Tibial nerve (tissue), 3 donors: Measurements from ENCODE around the gene APOO.

Experiments
- POLR2A ChIP-seq, 2 donors: fragments of 450-650 bp; IDR thresholded peaks; one replicate each; pipeline ENCODE4 v1.6.1; 2017; ENCODE audit warnings: antibody characterized with exemption in 2 of 2, mild to moderate bottlenecking in 2 of 2, moderate library complexity in 2 of 2
- TF ChIP-seq, protein P1 (sequence below), 5 experiments: fragments of 200-600 bp in 3 of 5; fragments of 450-650 bp in 2 of 5; sonication (generic) in 3 of 5; IDR thresholded peaks; one replicate each; pipeline ENCODE4 v1.5.1; 2016 to 2019; ENCODE audit warnings: antibody characterized with exemption in 5 of 5, mild to moderate bottlenecking in 3 of 5, moderate library complexity in 2 of 5

DNA sequence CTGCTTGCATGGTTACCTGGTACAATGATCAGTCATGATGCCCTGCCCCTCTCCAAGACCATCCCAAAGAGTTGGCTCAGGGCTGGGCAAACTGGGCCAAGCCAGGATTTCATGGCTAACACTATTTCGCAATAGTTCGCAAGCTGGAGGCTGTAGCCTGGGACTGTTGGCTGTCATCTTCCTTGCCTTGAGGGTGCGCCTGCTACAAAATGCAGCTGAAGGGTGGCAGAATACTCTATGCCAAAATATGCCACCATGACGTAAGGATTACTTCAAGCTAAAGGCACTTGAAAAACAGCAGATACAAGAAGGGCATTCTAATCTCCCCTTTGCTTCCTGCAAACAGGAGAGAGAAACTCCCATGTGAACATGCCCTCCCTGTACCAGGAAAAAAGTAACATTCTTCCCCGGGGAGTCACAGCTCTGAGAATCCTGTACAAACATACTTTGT is 103.8 kb downstream of the APOO start:
- no peak for TF ChIP-seq POLR2A (IDR thresholded peaks at IDR 0.05)
- TF ChIP-seq, protein P1, sequence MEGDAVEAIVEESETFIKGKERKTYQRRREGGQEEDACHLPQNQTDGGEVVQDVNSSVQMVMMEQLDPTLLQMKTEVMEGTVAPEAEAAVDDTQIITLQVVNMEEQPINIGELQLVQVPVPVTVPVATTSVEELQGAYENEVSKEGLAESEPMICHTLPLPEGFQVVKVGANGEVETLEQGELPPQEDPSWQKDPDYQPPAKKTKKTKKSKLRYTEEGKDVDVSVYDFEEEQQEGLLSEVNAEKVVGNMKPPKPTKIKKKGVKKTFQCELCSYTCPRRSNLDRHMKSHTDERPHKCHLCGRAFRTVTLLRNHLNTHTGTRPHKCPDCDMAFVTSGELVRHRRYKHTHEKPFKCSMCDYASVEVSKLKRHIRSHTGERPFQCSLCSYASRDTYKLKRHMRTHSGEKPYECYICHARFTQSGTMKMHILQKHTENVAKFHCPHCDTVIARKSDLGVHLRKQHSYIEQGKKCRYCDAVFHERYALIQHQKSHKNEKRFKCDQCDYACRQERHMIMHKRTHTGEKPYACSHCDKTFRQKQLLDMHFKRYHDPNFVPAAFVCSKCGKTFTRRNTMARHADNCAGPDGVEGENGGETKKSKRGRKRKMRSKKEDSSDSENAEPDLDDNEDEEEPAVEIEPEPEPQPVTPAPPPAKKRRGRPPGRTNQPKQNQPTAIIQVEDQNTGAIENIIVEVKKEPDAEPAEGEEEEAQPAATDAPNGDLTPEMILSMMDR (IDR thresholded peaks at IDR 0.05): no peak
